Right lobe of liver (tissue), 6 donors: ENCODE measurements around the gene PRPF19. TPM values are rescaled to one million over a fixed set of nuclear protein-coding genes. Genes with fewer than 3 reads are reported as not detected.

Source experiments
- ATAC-seq, 4 donors: fragments of 200-7000 bp; cut with Tn5 transposase; one replicate each; pipeline ENCODE4 v1.9.1; 2020; ENCODE audit warnings: mild to moderate bottlenecking in 4 of 4, moderate library complexity in 4 of 4
- DNase-seq, 3 donors: peaks; one replicate each; pipeline ENCODE4 v3.0.0-alpha.2; 2020
- H3K27ac ChIP-seq, 3 donors: fragments of 200-600 bp; one replicate each; pipeline ENCODE4 v1.8.0; 2022
- H3K27me3 ChIP-seq, 2 donors: fragments of 200-600 bp; one replicate each; pipeline ENCODE4 v1.8.0; 2022
- H3K36me3 ChIP-seq, 4 donors: fragments of 200-600 bp; sonication (generic) in 1 of 4; one replicate each; pipeline versions ENCODE4 v1.5.1 to v1.8.0; 2017 to 2022; ENCODE audit warnings: control low read depth in 1 of 4
- H3K4me1 ChIP-seq, 4 donors: fragments of 200-600 bp; sonication (generic) in 1 of 4; one replicate each; pipeline versions ENCODE4 v1.5.1 to v1.8.0; 2017 to 2022; ENCODE audit warnings: control low read depth in 1 of 4
- H3K4me3 ChIP-seq, 3 donors: fragments of 200-600 bp; one replicate each; pipeline ENCODE4 v1.8.0; 2022
- H3K9me3 ChIP-seq, 4 donors: fragments of 200-600 bp; sonication (generic) in 1 of 4; one replicate each; pipeline versions ENCODE4 v1.5.1 to v1.8.0; 2017 to 2022; ENCODE audit warnings: control low read depth in 1 of 4
- CTCF ChIP-seq, 4 donors: fragments of 200-600 bp in 3 of 4; fragments of 450-650 bp in 1 of 4; IDR thresholded peaks; one replicate each; pipeline versions ENCODE4 v1.5.1 to v1.8.0; 2016 to 2022; ENCODE audit warnings: antibody characterized with exemption in 4 of 4, mild to moderate bottlenecking in 2 of 4
- POLR2A ChIP-seq: fragments of 450-650 bp; IDR thresholded peaks from one replicate; pipeline ENCODE4 v1.6.1; 2017; ENCODE audit warnings: antibody characterized with exemption, mild to moderate bottlenecking
- WGBS: methylation state at CpG from one replicate; pipeline ENCODE4 v1.1.6; 2018; ENCODE audit warnings: low coverage, low lambda C conversion rate; ENCODE audit not compliant: insufficient coverage; ENCODE audit errors: missing lambda C conversion rate; 5-methylcytosine and 5-hydroxymethylcytosine counted together
- intact Hi-C, 2 donors: fragments of 100-400 bp; cut with DNase I; formaldehyde crosslinking; loops; one replicate each; pipeline versions ENCODE4 v1.11.2 to v1.14.1; 2022
- total RNA-seq, 6 experiments: library from RNA; depleted of rRNA in 2 of 6; stranded (reverse); fragments of >200 nt in 2 of 6; fragmentation: NEBNext Ultra II Directional in 3 of 6; extraction: Animal tissue kit (Norgen Biotek cat#: 25700) in 3 of 6; gene quantifications; one replicate each; pipeline versions ENCODE4 v1.1.0 to v1.2.4, GENCODE V29; 2016 to 2023
- donor health status: DM: no; HTN: yes; CAD: no.
- donor health status: DM: no; HTN: no; CAD: no.
- donor health status: DM: no; HTN: no; CAD: no.
- donor health status: DM: no; HTN: yes; CAD: no.
- donor health status: DM: no; HTN: yes; CAD: no.

Gene PRPF19
- total RNA-seq, 6 experiments from 2014 or later: 45.5 to 82.6 (median 48.3) TPM

GRCh38 chr11:60941371-60942119 lies 35.2 kb upstream of the PRPF19 start:
- H3K36me3 ChIP-seq: peaks cover 0 to 9% (median 0%) of the 10 kb centered on the region in 4 donors

GRCh38 chr11:60939855-60940254 lies 33.5 kb upstream of the PRPF19 start:
- no peak overlapping the region for H3K27ac ChIP-seq
- no peaks in the 10 kb centered on the region for H3K9me3 ChIP-seq
- H3K4me1 ChIP-seq: no peaks in the 10 kb centered on the region
- 50% methylated on average over 2 of the region's 2 CpGs for WGBS
- H3K36me3 ChIP-seq: peaks cover 0 to 9% (median 0%) of the 10 kb centered on the region in 4 donors
- no peaks in the 10 kb centered on the region for H3K27me3 ChIP-seq
- ATAC-seq: no peak
- H3K4me3 ChIP-seq: no peak overlapping the region
- no peak for TF ChIP-seq POLR2A
- no peak for TF ChIP-seq CTCF (IDR thresholded peaks at IDR 0.05)
- intact Hi-C loops: no loop called here
- DNase-seq: no peak

More at GRCh38 chr11:60941371-60942119, 35.2 kb upstream of the PRPF19 start:
- 48% methylated on average over 5 of the region's 6 CpGs for WGBS
- DNase-seq (no peak), ATAC-seq (no peak)
- Histone ChIP-seq H3K27ac (no peak overlapping the region), H3K9me3 (no peaks in the 10 kb centered on the region), H3K4me3 (no peak overlapping the region), H3K4me1 (no peaks in the 10 kb centered on the region), H3K27me3 (no peaks in the 10 kb centered on the region)
- intact Hi-C loops: no loop called here
- TF ChIP-seq CTCF (IDR thresholded peaks at IDR 0.05): no peak
- no peak for TF ChIP-seq POLR2A

GRCh38 chr11:60939301-60939700 lies 32.9 kb upstream of the PRPF19 start:
- Histone ChIP-seq H3K27ac (no peak overlapping the region), H3K4me1 (no peaks in the 10 kb centered on the region), H3K36me3 (peaks cover 0 to 9% (median 0%) of the 10 kb centered on the region in 4 donors), H3K27me3 (no peaks in the 10 kb centered on the region), H3K9me3 (no peaks in the 10 kb centered on the region), H3K4me3 (no peak overlapping the region)
- DNase-seq: no peak
- intact Hi-C loops: no loop called here
- TF ChIP-seq POLR2A (no peak), CTCF (IDR thresholded peaks at IDR 0.05) (no peak)
- no peak for ATAC-seq
- 100% methylated on average over 5 of the region's 7 CpGs for WGBS

GRCh38 chr11:60938500-60938899 lies 32.1 kb upstream of the PRPF19 start:
- Histone ChIP-seq H3K4me1 (no peaks in the 10 kb centered on the region), H3K36me3 (peaks cover 0 to 9% (median 0%) of the 10 kb centered on the region in 4 donors), H3K27ac (no peak overlapping the region), H3K4me3 (no peak overlapping the region), H3K27me3 (no peaks in the 10 kb centered on the region), H3K9me3 (no peaks in the 10 kb centered on the region)
- intact Hi-C loops: no loop called here
- no peak for DNase-seq
- no peak for TF ChIP-seq POLR2A
- TF ChIP-seq CTCF (IDR thresholded peaks at IDR 0.05): no peak
- no peak for ATAC-seq
- 85% methylated on average over 8 of the region's 9 CpGs for WGBS
